HCT116 (cell line): ENCODE data around the gene TMEM123. TPM values are rescaled to one million over a fixed set of nuclear protein-coding genes. Genes with fewer than 3 reads are reported as not detected.

ENCODE experiments used
- ATAC-seq: fragments of 200-7000 bp; cut with Tn5 transposase; 2 replicates; pipeline ENCODE4 v1.9.1; 2020; ENCODE audit warnings: mild to moderate bottlenecking, moderate library complexity
- BruUV-seq: library from RNA; stranded (reverse); fragments of 400-500 nt; replicated peaks from 2 replicates; lab custom pipeline; 2021; lab: Mats Ljungman, UMichigan
- CTCF ChIA-PET: fragments of 300-600 bp; sonication (Branson Sonifier 250); formaldehyde crosslinking; loops from one replicate; lab custom pipeline; 2021; ENCODE audit warnings: antibody characterized with exemption; lab: Charles Lee
- POLR2A ChIA-PET: fragments of 300-600, 350-600 bp; sonication (Branson Sonifier 250); formaldehyde crosslinking; loops from one replicate; lab custom pipeline; 2021; ENCODE audit warnings: antibody characterized with exemption; lab: Charles Lee
- RAD21 ChIA-PET, 2 experiments: fragments of 300-600 bp; sonication (Branson Sonifier 250); formaldehyde crosslinking; loops; one replicate each; lab custom pipeline; 2023; ENCODE audit warnings: low total read pairs in 2 of 2; ENCODE audit not compliant: uncharacterized antibody in 2 of 2, unreplicated experiment in 2 of 2, low non-redundant PET in 1 of 2; lab: Charles Lee
- DNase-seq: peaks from one replicate; pipeline ENCODE4 v3.0.0-alpha.2; 2010; ENCODE audit warnings: low read depth, low spot score
- H2AFZ ChIP-seq: fragments of 200-600 bp; shearing (Covaris generic), sonication (generic); 2 replicates; pipeline ENCODE4 v1.6.1; 2017; ENCODE audit warnings: low read depth, mixed run types, mixed read lengths, antibody characterized with exemption, low read length; ENCODE audit not compliant: poor library complexity, severe bottlenecking
- H3K27ac ChIP-seq: 2 replicates; pipeline ENCODE4 v1.5.1; 2012; ENCODE audit warnings: low read depth, low read length
- H3K27me3 ChIP-seq: fragments of 200-600 bp; sonication (generic); 2 replicates; pipeline ENCODE4 v1.6.1; 2016; ENCODE audit warnings: mixed run types, low read length, mixed read lengths; ENCODE audit not compliant: insufficient read depth
- H3K36me3 ChIP-seq, 2 experiments: fragments of 200-500 bp in 1 of 2; fragments of 200-600 bp in 1 of 2; sonication (Bioruptor generic) in 1 of 2; sonication (generic) in 1 of 2; 2 replicates each; pipeline versions ENCODE4 v1.5.1 to v1.6.1; 2014 to 2016; ENCODE audit warnings: low read length in 2 of 2, inconsistent platforms in 1 of 2, mixed read lengths in 1 of 2, mixed run types in 1 of 2; ENCODE audit not compliant: insufficient read depth in 2 of 2, control insufficient read depth in 1 of 2
- H3K4me1 ChIP-seq, 2 experiments: fragments of 200-600 bp in 1 of 2; sonication (generic) in 1 of 2; 2 replicates each; pipeline versions ENCODE4 v1.5.1 to v1.6.1; 2012 to 2017; ENCODE audit warnings: low read length in 2 of 2, inconsistent platforms in 1 of 2, mild to moderate bottlenecking in 1 of 2, mixed read lengths in 1 of 2, mixed run types in 1 of 2, moderate library complexity in 1 of 2; ENCODE audit not compliant: insufficient read depth in 2 of 2, control insufficient read depth in 1 of 2
- H3K4me2 ChIP-seq: fragments of 200-600 bp; sonication (generic); 2 replicates; pipeline ENCODE4 v1.6.1; 2017; ENCODE audit warnings: mixed run types, low read length, mixed read lengths
- H3K4me3 ChIP-seq, 2 experiments: fragments of 200-600 bp in 1 of 2; sonication (generic) in 1 of 2; replicated peaks in 1 of 2; 2 replicates each; pipeline ENCODE4 v1.5.1; 2011 to 2016; ENCODE audit warnings: low read length in 2 of 2, control low read depth in 1 of 2, low read depth in 1 of 2, mild to moderate bottlenecking in 1 of 2, mixed read lengths in 1 of 2, mixed run types in 1 of 2
- H3K79me2 ChIP-seq: fragments of 200-600 bp; sonication (generic); 2 replicates; pipeline ENCODE4 v1.6.1; 2017; ENCODE audit warnings: mild to moderate bottlenecking, mixed run types, low read length, moderate library complexity, mixed read lengths; ENCODE audit not compliant: insufficient read depth
- H3K9ac ChIP-seq: fragments of 200-600 bp; sonication (generic); 2 replicates; pipeline ENCODE4 v1.6.1; 2016; ENCODE audit warnings: low read length, mixed read lengths
- H3K9me2 ChIP-seq: fragments of 200-600 bp; sonication (generic), shearing (Covaris generic); 2 replicates; pipeline ENCODE4 v1.6.1; 2017; ENCODE audit warnings: mixed run types, mild to moderate bottlenecking, moderate library complexity; ENCODE audit not compliant: insufficient read depth
- H3K9me3 ChIP-seq, 2 experiments: fragments of 200-500 bp in 1 of 2; fragments of 200-600 bp in 1 of 2; sonication (Bioruptor generic) in 1 of 2; sonication (generic) in 1 of 2; 2 replicates each; pipeline ENCODE4 v1.6.1; 2014 to 2017; ENCODE audit warnings: low read length in 2 of 2, mixed read lengths in 2 of 2, inconsistent platforms in 1 of 2, low read depth in 1 of 2, mild to moderate bottlenecking in 1 of 2, mixed run types in 1 of 2, moderate library complexity in 1 of 2; ENCODE audit not compliant: control insufficient read depth in 1 of 2, insufficient read depth in 1 of 2
- H4K20me1 ChIP-seq: fragments of 200-600 bp; sonication (generic), shearing (Covaris generic); 2 replicates; pipeline ENCODE4 v1.6.1; 2017; ENCODE audit warnings: mixed run types, mild to moderate bottlenecking, moderate library complexity; ENCODE audit not compliant: insufficient read depth
- ATF3 ChIP-seq: IDR thresholded peaks from 2 replicates; pipeline ENCODE4 v1.6.1; 2012
- CEBPB ChIP-seq: IDR thresholded peaks from 2 replicates; pipeline ENCODE4 v1.6.1; 2012; ENCODE audit warnings: low read depth
- CTCF ChIP-seq, 3 experiments: fragments of 200-600 bp in 1 of 3; sonication (generic) in 1 of 3; IDR thresholded peaks in 2 of 3; conservative IDR thresholded peaks in 1 of 3; 2 replicates each; pipeline ENCODE4 v1.5.1; 2012 to 2017; ENCODE audit warnings: low read depth in 2 of 3, low read length in 2 of 3, antibody characterized with exemption in 1 of 3, borderline replicate concordance in 1 of 3, control low read depth in 1 of 3, mild to moderate bottlenecking in 1 of 3, mixed read lengths in 1 of 3, mixed run types in 1 of 3, moderate library complexity in 1 of 3; ENCODE audit not compliant: insufficient read depth in 1 of 3
- EGR1 ChIP-seq: IDR thresholded peaks from 2 replicates; pipeline ENCODE4 v1.6.1; 2012; ENCODE audit warnings: low read depth
- EZH2 ChIP-seq: fragments of 200-600 bp; sonication (generic); IDR thresholded peaks from 2 replicates; pipeline ENCODE4 v1.6.1; 2017; ENCODE audit warnings: antibody characterized with exemption, mixed run types
- JUND ChIP-seq: IDR thresholded peaks from 2 replicates; pipeline ENCODE4 v1.6.1; 2012
- MAX ChIP-seq: IDR thresholded peaks from 2 replicates; pipeline ENCODE4 v1.6.1; 2012
- POLR2A ChIP-seq: IDR thresholded peaks from 2 replicates; pipeline ENCODE4 v1.7.0; 2011; ENCODE audit warnings: borderline replicate concordance; ENCODE audit not compliant: insufficient read depth, insufficient read length; ENCODE audit errors: extremely low read depth
- RAD21 ChIP-seq: IDR thresholded peaks from 2 replicates; pipeline ENCODE4 v1.6.1; 2012; ENCODE audit warnings: low read depth, mild to moderate bottlenecking
- YY1 ChIP-seq: IDR thresholded peaks from 2 replicates; pipeline ENCODE4 v1.6.1; 2011; ENCODE audit warnings: low read length, low read depth, moderate library complexity, mild to moderate bottlenecking; ENCODE audit not compliant: insufficient replicate concordance; ENCODE audit errors: extremely low read depth
- ZNF274 ChIP-seq: fragments of 200-500 bp; sonication (Bioruptor generic); IDR thresholded peaks from 2 replicates; pipeline ENCODE4 v1.6.1; 2014; ENCODE audit warnings: mild to moderate bottlenecking, low read depth, low read length, inconsistent platforms
- intact Hi-C: fragments of 100-400 bp; cut with micrococcal nuclease; formaldehyde crosslinking; loops from 2 replicates; pipeline ENCODE4 v1.10.0; 2022
- total RNA-seq: library from RNA; stranded (reverse); gene quantifications from one replicate; pipeline ENCODE4 v1.2.1, GENCODE V29; 2021; ENCODE audit not compliant: unreplicated experiment

The TMEM123 gene
- total RNA-seq, 1 experiment from 2014 or later = 217 TPM

GRCh38 chr11:102437727-102438126, 14.8 kb downstream of the TMEM123 start:
- H3K4me2 ChIP-seq = no peak overlapping the region
- peaks cover 3 to 4% of the 10 kb centered on the region in 2 experiments; a peak in 1 of 4 replicates for H3K9me3 ChIP-seq
- no peak for ATAC-seq
- H3K79me2 ChIP-seq = peaks cover 70% of the 10 kb centered on the region
- CTCF ChIA-PET = no interaction called here
- H3K9me2 ChIP-seq = no peaks in the 10 kb centered on the region
- H3K4me1 ChIP-seq = no peaks in the 10 kb centered on the region
- RAD21 ChIA-PET = no interaction called here
- intact Hi-C loops = no loop called here
- no TSS peak for BruUV-seq
- POLR2A ChIA-PET = no interaction called here
- H4K20me1 ChIP-seq = no peaks in the 10 kb centered on the region
- H3K36me3 ChIP-seq = peaks cover 0 to 14% of the 10 kb centered on the region in 2 experiments; a peak in 2 of 4 replicates
- H3K27ac ChIP-seq = no peak overlapping the region
- H2AFZ ChIP-seq = no peak overlapping the region
- TF ChIP-seq YY1 (no peak), MAX (no peak), CTCF (IDR thresholded peaks at IDR 0.05 in 2 of 3, conservative IDR thresholded peaks at IDR 0.05 in 1 of 3; ENCODE audit: borderline replicate concordance in 1 of 3, insufficient read depth in 1 of 3, low read depth in 2 of 3, low read length in 2 of 3) (no peak), RAD21 (no peak), ZNF274 (no peak), EGR1 (no peak), CEBPB (no peak), POLR2A (no peak), EZH2 (no peak), JUND (no peak), ATF3 (no peak)
- TF ChIP-seq, all 23 proteins: peak for 0
- Histone ChIP-seq H3K9ac (no peak overlapping the region), H3K4me3 (no peak overlapping the region), H3K27me3 (no peaks in the 10 kb centered on the region)
- no peak for DNase-seq
